ENCODE measurements around the gene MFSD6L.
A peak's percentile ranks its signal among the peaks of the same experiment; 100 is the strongest.

The MFSD6L gene

DNA sequence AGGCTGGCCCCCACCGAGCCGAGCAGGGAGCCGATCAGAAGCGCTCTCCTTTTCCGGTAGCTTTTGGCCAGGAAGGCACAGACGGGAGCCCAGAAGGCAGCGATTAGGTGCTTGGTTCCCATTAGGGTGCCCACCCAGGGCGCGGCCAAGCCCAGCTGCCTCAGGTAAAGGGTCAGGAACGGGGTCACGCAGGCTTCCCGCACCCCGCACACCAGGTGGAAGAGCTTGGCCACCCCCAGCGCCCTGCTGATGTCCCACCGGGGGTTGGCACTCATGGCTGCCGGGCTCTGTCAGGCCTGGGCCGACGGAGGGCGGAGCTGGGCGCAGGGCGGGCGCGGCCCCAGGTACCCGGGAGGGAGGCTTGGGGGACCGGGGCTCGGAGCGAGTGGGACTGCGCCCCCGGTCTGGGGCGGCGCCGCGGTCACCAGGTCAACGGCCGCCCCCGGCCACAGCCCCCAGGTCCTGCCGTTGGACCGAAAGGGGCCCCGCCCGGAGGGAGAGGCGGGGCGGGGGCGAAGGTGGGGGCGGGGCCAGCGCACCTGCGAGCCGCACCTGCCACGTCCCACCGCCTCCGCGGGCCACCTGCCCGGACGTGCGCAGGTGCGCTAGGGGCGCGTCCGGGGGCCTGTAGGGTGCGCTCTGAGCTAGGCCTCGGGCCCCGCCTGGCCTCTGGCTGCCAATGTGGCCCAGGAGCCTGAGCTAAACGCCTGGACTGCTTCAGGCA, at the start of gene MFSD6L:
TSS of gene MFSD6L (minus strand) at position 520 of the 724 bp plus-strand sequence. CDS start at position 275, 245 bp downstream.
- no peak for DNase-seq (ENCODE audit: low spot score)

GRCh38 chr17:8847891-8848290, 48.7 kb upstream of the MFSD6L start:
- DNase-seq (ENCODE audit: low spot score) = no peak

DNA sequence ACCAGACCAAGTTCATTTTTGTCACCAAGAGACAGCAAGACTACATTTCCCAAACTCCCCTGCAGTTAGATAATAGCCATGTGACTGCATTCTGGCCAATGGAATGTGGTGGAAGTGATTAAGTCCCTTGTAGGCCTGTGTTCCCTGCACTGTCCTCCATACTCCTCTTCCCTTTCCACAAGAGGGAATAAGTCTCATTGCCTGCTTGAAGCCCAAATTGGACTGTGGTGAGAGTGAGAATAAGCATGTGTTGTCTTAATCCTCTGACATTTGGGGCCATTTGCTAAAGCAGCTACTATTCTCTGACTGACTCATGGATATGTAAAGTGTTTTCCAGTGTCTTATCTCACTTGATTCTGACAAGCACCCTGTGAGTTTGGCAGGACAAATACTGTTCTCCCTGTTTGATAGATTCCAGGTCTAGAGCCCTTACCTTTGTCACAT, 47.6 kb upstream of the MFSD6L start:
- DNase-seq (ENCODE audit: low spot score) = peak; percentile 38

DNA sequence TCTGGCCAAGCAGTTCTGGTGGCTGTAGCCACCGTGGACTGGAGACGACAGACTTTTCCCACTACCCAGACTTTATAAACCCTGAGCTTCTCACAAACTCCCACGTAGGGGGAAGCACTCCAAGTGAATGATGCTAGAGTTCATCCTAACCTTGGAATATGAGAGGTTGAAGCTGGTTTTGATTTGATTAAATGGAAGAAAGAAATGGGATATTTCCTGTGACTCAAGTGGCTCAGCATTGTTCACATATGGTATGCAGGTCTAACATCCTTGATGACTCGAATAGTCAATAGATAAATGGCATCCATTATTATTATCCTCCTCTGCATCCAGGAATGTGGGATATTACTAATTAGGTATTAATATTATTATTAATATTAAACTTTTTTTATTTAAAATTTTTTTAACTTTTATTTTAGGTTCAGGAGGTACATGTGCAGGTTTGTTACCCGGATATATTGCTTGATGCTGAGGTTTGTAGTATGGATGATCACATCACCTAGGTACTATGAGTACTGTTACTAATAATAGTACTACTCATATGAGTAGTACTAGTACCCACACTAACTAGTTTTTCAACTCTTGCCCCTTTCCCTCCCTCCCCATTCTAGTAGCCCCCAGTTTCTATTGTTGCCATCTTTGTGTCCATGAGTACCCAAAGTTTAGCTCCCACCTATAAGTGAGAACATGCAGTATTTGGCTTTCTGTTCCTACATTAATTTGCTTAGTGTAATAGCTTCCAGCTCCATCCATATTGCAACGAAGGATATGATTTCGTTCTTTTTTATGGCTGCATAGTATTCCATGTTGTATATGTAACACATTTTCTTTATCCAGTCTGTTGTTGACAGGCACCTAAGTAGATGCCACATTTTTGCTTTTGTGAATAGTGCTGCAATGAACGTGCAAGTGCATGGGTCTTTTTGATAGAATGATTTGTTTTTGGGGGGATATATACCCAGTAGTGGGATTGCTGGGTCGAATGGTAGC, 45.4 kb upstream of the MFSD6L start:
- no peak for DNase-seq (ENCODE audit: low spot score)

GRCh38 chr17:8843344-8843743, 44.2 kb upstream of the MFSD6L start:
- DNase-seq (ENCODE audit: low spot score) = no peak

- DNase-seq (ENCODE audit: low spot score) = no peak
Observed at GRCh38 chr17:8841844-8842243, 42.7 kb upstream of the MFSD6L start.

DNA sequence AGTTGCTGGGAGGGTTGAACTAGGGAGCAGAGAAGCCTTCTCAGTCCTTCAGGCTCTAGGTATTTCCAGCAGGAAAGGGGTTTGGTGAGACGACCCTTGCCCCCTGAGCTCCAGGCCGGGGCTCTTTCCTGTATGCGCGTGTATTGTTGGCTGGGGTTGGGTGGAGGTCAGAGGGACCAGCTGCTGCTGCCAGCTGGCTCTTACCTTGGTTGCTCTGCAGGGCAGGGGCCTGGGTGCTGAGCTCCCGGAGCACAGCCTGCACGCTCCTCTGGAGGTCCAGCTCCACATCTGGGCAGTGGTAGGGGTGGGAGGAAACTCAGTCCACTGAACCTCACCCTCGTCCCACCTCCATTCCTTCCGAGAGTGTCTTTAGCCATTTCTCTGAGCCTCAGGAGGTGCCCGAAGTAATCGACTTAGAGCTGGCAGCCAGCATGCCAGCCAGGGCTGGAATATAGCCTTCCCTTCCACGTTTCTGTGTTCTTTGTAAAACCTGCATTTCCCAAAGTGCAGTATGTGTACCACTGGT, 40.3 kb upstream of the MFSD6L start:
- DNase-seq (ENCODE audit: low spot score) = no peak

DNA sequence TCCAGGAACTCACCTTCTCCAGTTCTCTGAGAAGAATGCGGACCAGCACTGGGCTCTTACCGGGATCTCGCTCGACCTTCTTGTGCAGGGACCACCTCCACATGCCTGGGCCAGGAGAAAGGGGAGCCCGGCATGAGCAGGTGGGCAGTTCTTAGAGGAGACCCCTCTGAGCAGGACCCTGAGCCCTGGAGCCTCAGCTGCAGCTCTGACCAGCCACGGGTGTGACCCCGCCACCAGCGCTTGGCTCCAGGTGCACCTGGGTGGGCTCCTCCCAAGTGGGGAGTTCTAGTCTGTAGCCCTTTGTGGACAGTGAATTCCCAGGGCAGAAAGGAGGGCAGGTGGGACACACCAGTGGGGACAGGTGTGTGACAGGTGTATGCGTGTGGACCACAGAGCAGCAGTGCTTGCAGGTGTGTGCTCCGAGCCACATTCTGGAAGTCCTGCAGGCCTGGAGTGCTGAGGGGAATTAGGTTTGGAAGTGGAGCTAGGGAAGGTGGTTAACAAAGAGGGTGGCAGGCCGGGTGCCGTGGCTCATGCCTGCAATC, 39.5 kb upstream of the MFSD6L start:
- DNase-seq (ENCODE audit: low spot score) = no peak

DNA sequence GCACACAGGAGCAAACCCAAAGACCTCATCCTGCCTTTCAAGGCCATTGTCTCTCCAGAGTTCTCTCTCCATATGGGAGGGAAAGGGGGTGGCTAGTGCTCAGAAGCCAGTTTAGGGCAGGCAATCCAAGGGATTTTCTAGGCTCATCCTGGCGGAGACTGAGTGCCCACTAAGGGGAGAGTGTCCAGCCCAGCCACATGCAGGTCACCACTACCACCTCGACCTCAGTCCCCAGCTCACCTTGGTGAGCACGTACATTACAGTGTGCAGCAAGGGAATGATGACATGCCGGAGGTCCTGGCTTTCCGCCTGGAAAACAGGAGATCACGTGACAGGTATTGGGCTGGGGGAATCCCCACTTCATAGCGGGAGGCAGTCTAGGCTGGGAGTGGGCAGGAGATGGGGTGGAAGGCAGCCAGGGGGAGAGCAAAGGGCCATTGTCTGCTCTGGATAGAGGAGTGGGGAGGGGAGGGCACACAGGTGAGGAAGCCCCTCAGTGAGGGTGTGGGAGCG, 38.5 kb upstream of the MFSD6L start:
- no peak for DNase-seq (ENCODE audit: low spot score)

- no peak for DNase-seq (ENCODE audit: low spot score)
Observed at GRCh38 chr17:8836821-8837562, 37.8 kb upstream of the MFSD6L start.

GRCh38 chr17:8835631-8836364, 36.6 kb upstream of the MFSD6L start:
- no peak for DNase-seq (ENCODE audit: low spot score)

- DNase-seq (ENCODE audit: low spot score) = no peak
Observed at GRCh38 chr17:8835106-8835505, 35.9 kb upstream of the MFSD6L start.

- DNase-seq (ENCODE audit: low spot score) = no peak
Observed at GRCh38 chr17:8832711-8833352, 33.7 kb upstream of the MFSD6L start.

GRCh38 chr17:8831234-8831849, 32.2 kb upstream of the MFSD6L start:
- no peak for DNase-seq (ENCODE audit: low spot score)

GRCh38 chr17:8830141-8830540, 31.0 kb upstream of the MFSD6L start:
- DNase-seq (ENCODE audit: low spot score) = no peak

- DNase-seq (ENCODE audit: low spot score) = no peak
Observed at GRCh38 chr17:8829036-8829941, 30.1 kb upstream of the MFSD6L start.

DNA sequence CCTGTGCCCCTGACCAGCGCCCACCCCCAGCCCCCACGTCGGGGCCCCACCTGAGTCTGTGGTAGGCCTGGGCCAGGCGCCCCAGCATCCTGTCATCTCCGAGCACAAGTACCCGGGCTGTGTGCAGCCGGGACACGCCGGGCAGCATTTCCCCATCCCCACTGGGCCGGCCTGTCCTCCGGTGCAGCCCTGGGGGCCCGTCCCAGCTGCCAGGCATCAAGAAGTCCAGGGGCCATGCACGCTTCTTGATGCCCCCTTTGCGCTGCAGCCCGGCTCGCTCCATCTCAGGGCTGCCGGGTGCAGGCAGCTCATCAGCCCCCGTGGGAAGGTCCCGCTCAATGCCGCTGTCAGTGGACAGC, 29.3 kb upstream of the MFSD6L start:
- no peak for DNase-seq (ENCODE audit: low spot score)

- no peak for DNase-seq (ENCODE audit: low spot score)
Observed at GRCh38 chr17:8826808-8827435, 27.8 kb upstream of the MFSD6L start.

Data from putamen (tissue), 1 donor.